K562 treated with DMSO at 1 percent for 48 hours (cell line): Measurements from ENCODE around the gene VCP. TPM values are rescaled to one million over a fixed set of nuclear protein-coding genes. Genes with fewer than 3 reads are reported as not detected.

Experiments used
- total RNA-seq: library from RNA; unstranded; fragments of 300-600 nt; gene quantifications from 2 replicates; pipeline ENCODE4 v1.2.3, GENCODE V29; 2022; ENCODE audit warnings: low replicate concordance; ENCODE audit errors: extremely low read depth

The VCP gene
- 110 TPM in 1 of 2 replicates, not detected in the other for total RNA-seq

DNA sequence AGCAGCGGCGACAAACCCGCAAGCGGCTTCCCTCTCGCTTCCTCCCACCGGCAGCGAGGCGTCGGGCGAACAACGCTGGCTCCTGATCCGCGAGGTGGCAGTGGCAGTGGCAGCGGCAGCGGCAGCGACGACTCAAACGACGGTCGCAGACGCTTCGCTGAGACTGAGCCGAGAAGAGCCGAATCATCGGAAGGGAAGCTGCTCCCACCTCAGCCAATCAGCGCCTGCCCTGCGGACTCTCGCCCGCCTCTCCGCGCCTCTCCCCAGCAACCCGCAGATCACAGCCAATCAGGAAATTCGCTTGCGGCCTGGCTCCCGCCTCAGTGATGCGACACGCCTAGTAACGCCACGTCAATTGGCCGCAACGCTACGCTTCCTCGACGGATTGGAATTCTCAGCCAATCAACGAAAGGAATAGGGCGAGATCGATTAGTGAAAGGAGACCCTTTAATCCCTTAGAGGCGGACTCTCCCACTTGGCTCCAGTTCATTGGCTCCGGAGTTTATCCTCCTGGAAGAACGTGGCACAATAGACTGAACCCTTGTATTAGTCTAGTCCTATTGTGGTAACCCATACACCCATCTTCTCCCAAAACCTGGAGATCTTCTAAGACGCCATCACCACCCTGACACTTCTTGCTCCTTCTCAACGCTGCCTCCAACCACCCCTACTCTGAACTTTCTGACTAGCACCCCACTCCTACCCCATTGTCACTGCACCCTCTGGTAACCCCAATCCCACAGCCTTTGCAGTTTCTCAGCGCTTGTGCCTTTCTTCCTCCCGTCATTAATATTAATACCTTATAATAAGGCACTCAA lies at the start of gene VCP:
VCP (minus strand) TSS at position 165 of the 818 bp plus-strand sequence. CDS start 272 bp downstream, outside the sequence.

DNA sequence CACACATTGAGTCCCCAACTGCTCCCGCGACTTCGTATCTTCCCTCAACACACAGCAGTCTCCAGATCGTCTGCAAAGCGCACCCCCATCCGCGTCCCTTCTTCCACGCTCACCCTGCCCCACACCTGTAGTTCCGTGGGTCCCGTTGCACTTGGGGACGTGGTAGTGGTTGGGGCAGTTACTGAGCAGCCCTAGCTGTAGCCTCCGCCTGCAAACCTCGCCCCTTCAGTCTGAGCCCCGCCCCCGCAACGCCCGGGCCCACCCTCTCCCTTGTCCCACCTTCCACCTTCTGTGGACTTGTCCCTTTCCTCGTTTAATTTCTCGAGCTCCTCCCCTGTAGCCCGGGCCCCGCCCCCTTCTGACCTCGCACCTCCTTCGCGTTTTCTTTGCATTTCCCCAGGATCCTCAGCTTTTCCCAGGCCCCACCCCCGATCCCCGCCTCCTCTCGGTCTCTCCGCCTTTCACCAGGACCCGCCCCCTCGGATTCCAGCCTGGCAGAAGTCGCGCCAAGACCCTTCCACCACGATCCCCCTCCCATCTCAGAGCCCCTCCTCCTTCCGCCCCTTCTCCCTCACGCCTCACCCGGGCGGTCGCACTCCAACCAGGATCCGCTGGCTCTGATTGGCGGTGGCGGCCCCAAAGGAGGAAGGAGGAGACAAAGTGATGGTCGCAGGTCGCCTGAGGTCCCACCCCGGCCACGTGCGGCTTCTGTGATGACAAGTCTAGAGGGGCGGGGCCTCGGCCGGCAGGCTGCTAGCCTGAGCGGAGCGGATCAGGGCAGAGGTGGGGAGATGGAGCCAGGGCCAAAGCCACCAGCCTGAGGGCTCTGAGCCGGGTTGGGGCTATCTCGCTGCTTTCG lies 43.5 kb upstream of the VCP start, which contains the start of gene ATOSB:
ATOSB (minus strand) TSS at position 183 of the 859 bp plus-strand sequence. CDS start 7,588 bp downstream, outside the sequence.

DNA sequence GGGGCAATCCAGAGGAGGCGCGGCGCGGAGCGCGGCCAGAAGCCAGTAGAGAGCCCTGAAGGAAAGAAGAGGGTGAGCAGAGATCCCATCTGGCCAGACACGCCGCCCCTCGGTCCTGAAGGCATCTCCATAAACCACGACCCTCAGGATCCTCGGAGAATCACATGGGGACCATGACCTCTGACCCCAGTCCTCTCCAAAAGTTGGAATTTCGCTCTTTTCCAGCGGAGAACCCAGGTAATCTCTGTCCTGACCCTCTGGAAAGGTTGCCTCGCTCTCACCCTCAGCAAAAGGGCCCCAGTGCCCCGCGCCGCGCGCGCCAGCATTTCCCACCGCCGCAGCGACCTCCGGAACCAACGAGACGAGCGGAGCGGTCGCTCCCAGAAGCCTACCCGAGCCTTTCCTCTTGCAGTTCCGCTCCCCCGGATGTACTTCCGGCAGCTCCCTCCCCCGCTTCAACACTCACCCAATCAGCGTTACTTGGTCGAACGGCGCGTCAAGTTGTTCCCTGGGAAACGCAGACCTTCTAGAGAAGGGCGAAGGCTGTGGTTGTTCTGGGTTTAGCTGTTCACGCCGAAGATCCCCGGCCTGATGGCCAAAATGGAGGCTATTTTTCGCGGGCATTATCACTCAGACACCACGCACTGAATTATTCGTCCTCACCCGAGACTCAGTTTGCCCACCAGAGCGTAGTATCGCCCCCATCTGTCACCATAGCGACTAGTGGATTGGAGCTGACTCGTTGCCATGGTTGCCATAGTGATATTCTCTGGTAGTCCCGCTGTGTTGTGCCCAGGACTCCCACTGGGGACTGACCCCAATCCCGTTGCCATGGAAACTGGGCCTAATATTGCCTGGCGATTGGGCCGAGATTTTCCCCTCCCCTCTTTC lies 30.6 kb upstream of the VCP start, which contains the start of gene STOML2:
STOML2 (minus strand) TSS at position 363 of the 891 bp plus-strand sequence; CDS start at position 326, 37 bp downstream.

DNA sequence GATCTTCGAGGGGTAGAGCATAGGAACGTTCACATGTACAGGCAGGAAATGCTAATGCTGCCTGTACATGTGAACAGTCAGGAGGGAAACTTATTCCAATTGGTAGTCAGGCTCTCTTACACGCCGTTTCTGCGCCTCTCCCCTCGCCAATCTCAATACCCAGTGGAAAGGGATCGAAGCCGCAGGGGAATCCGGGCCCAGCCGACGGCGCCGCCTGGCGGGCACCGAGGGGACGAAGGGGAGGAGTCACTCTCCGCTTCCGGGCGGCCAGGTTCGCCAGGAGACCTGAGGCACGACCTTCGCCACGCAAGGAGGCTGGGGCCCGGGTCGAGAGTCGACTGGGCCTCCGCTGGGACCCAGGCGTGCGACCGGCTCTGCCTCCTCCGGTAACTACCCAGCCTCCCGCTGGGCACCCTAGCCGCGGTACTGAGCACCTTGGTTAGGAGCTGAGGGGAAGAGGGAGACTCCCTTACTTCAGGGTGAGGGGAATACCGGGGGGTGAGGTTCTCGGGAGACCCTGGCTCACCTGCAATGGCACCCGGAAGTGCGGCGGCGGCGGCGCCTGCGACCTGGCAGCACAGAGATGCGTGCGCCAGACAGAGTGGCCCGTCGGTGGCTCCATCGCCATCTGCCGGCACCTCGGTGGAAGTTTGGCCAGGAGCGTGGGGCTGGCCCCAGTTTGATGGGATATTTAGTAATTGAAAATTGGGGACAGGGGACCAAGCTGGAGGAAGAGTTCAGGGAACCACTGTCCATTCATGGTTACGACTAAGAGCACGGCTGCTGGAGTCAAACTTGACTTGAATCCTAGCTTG lies 23.8 kb upstream of the VCP start, which contains the start of gene PIGO:
PIGO (minus strand) TSS at position 557 of the 815 bp plus-strand sequence. CDS start 1,026 bp downstream, outside the sequence.

DNA sequence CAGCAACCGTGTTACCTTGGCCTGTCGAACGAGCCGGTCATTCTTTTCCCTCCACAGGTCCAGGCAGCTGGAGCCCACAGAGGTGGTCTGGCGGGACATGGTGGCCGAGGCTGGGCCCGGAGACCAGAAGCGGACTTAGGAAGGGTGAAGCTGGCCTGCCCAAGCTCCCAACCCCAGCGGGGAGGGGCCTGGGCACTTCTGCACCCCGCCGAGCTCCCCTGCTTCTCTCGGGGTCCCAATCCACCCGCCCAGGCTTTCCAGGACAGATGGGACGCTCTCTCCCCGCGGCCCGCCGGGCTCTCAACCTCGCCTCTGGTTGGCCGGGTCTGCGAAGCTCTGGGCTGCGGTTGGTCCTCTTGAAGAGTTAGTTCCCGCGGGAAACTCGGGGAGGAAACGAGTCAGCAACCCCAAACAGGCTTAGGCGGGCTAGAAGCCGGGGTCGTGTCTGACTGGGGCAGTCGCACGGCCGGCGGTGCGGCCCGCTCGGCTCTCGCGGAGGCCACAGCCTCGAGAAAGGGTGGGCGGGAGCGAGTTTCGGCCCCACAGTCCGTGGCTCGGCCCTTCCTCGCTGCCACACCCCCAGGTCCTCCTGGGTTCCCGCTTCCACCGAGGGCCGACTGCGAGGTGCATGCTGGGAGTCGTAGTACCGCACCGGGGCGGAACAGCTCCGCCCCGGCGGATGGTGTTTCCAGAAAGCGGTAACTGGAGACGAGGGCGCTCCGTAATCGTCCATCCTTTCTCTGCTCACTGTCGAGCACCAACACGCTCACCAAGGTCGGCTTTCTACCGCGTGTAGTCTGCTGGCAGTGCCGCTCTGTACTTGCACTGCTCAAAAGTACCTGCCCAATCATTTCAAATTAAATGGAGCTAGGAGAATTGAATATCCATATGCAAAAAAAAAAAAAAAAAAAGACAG lies 7.3 kb upstream of the VCP start, which contains the start of gene FANCG:
FANCG (minus strand) TSS at position 517 of the 916 bp plus-strand sequence; CDS start at position 99, 418 bp downstream.

Other genes starting within 250 kb of the VCP start
- not detected in 2 replicates for gene PHF24, start 114.3 kb downstream of the VCP start, total RNA-seq
- not detected in 2 replicates for gene DNAJB5, start 82.9 kb downstream of the VCP start, total RNA-seq
- gene FANCG, start 7.3 kb upstream of the VCP start, total RNA-seq, result not detected in 2 replicates
- gene PIGO, start 24.0 kb upstream of the VCP start, total RNA-seq, result not detected in 2 replicates
- not detected in 2 replicates for gene STOML2, start 30.5 kb upstream of the VCP start, total RNA-seq
- not detected in 2 replicates for gene ATOSB, start 43.2 kb upstream of the VCP start, total RNA-seq
- gene UNC13B, start 89.4 kb upstream of the VCP start, total RNA-seq, result not detected in 2 replicates